GM12878 (cell line): Measurements from ENCODE around the gene JMJD4. TPM values are rescaled to one million over a fixed set of nuclear protein-coding genes. Genes with fewer than 3 reads are reported as not detected.

Experiments used
- ATAC-seq: fragments of 200-7000 bp; cut with Tn5 transposase; 3 replicates; pipeline ENCODE4 v1.9.1; 2020; ENCODE audit warnings: mild to moderate bottlenecking, moderate library complexity
- BruUV-seq: library from RNA; stranded (reverse); fragments of 400-500 nt; replicated peaks from 2 replicates; lab custom pipeline; 2021; lab: Mats Ljungman, UMichigan
- CTCF ChIA-PET: fragments of 300-600 bp; sonication (Branson Sonifier 250); formaldehyde crosslinking; extraction: SDS; loops from one replicate; lab custom pipeline; 2021; ENCODE audit warnings: inconsistent platforms; lab: Yijun Ruan, JAX
- POLR2A ChIA-PET: fragments of 350-600 bp; formaldehyde crosslinking; extraction: SDS; loops from one replicate; lab custom pipeline; 2021; ENCODE audit warnings: inconsistent platforms; lab: Charles Lee
- RAD21 ChIA-PET: fragments of 300-600 bp; sonication (Branson Sonifier 250); formaldehyde crosslinking; loops from one replicate; lab custom pipeline; 2023; ENCODE audit warnings: antibody characterized with exemption; ENCODE audit not compliant: unreplicated experiment; lab: Charles Lee
- SMC1A ChIA-PET: fragments of 300-600 bp; sonication (Branson Sonifier 250); formaldehyde crosslinking; loops from one replicate; lab custom pipeline; 2023; ENCODE audit not compliant: unreplicated experiment, uncharacterized antibody; lab: Charles Lee
- DNase-seq: peaks from one replicate; pipeline ENCODE4 v3.0.0-alpha.2; 2011; ENCODE audit warnings: low read depth, low spot score
- FAIRE-seq: peaks from 3 replicates; lab custom pipeline; 2011; peaks lifted over from hg19 to GRCh38; lab: Jason Lieb, UNC
- H2AFZ ChIP-seq: 2 replicates; pipeline ENCODE4 v1.6.0; 2011; ENCODE audit warnings: low read depth, low read length, control low read depth; ENCODE audit not compliant: control insufficient read depth
- H3K27ac ChIP-seq: 2 replicates; pipeline ENCODE4 v1.5.1; 2011; ENCODE audit warnings: control low read depth; ENCODE audit not compliant: control insufficient read depth, insufficient read depth
- H3K27me3 ChIP-seq, 2 experiments: replicated peaks in 1 of 2; 2 replicates each; pipeline versions ENCODE4 v1.6.0 to v1.6.1; 2011; ENCODE audit warnings: low read length in 1 of 2; ENCODE audit not compliant: control insufficient read depth in 2 of 2, insufficient read depth in 2 of 2
- H3K36me3 ChIP-seq, 2 experiments: 2 replicates each; pipeline ENCODE4 v1.5.1; 2011; ENCODE audit warnings: low read length in 1 of 2; ENCODE audit not compliant: control insufficient read depth in 2 of 2, insufficient read depth in 2 of 2
- H3K4me1 ChIP-seq: 2 replicates; pipeline ENCODE4 v1.6.1; 2011; ENCODE audit warnings: mild to moderate bottlenecking, low read length, moderate library complexity, mixed read lengths; ENCODE audit not compliant: control insufficient read depth, insufficient read depth
- H3K4me2 ChIP-seq: 2 replicates; pipeline ENCODE4 v1.6.0; 2011; ENCODE audit warnings: control low read depth; ENCODE audit not compliant: control insufficient read depth, insufficient read depth
- H3K4me3 ChIP-seq: fragments of 200-600 bp; sonication (generic); 2 replicates; pipeline ENCODE4 v1.5.1; 2016
- H3K79me2 ChIP-seq: 2 replicates; pipeline ENCODE4 v1.6.0; 2011; ENCODE audit warnings: low read length; ENCODE audit not compliant: control insufficient read depth, insufficient read depth
- H3K9ac ChIP-seq: 2 replicates; pipeline ENCODE4 v1.8.0; 2011; ENCODE audit warnings: low read length, control low read depth, mixed read lengths; ENCODE audit not compliant: control insufficient read depth, insufficient read depth
- H3K9me3 ChIP-seq: replicated peaks from 3 replicates; pipeline ENCODE4 v1.5.1; 2011; ENCODE audit warnings: mild to moderate bottlenecking, low read length; ENCODE audit not compliant: control insufficient read depth, insufficient read depth
- H4K20me1 ChIP-seq: 2 replicates; pipeline ENCODE4 v1.6.0; 2011; ENCODE audit not compliant: control insufficient read depth, insufficient read depth
- ATF2 ChIP-seq: IDR thresholded peaks from 2 replicates; pipeline ENCODE4 v1.6.1; 2012; ENCODE audit warnings: low read length, inconsistent platforms
- BHLHE40 ChIP-seq, 2 experiments: fragments of 450-650 bp in 1 of 2; IDR thresholded peaks; 2 replicates each; pipeline ENCODE4 v1.6.1; 2011 to 2017; ENCODE audit warnings: low read depth in 2 of 2, borderline replicate concordance in 1 of 2, improper control_type of control experiment in 1 of 2, low read length in 1 of 2, mild to moderate bottlenecking in 1 of 2
- DPF2 ChIP-seq: fragments of 450-650 bp; IDR thresholded peaks from 2 replicates; pipeline ENCODE4 v1.6.1; 2017; ENCODE audit warnings: mild to moderate bottlenecking
- FOS ChIP-seq: IDR thresholded peaks from 3 replicates; pipeline ENCODE4 v1.6.1; 2011; ENCODE audit warnings: borderline replicate concordance; ENCODE audit not compliant: insufficient read length; ENCODE audit errors: extremely low read depth
- HDAC6 ChIP-seq: fragments of 200-600 bp; sonication (generic); IDR thresholded peaks from one replicate; pipeline ENCODE4 v1.8.0; 2017; ENCODE audit warnings: antibody characterized with exemption; ENCODE audit not compliant: unreplicated experiment
- NKRF ChIP-seq: fragments of 450-650 bp; conservative IDR thresholded peaks from 2 replicates; pipeline ENCODE4 v1.6.1; 2017; ENCODE audit warnings: mild to moderate bottlenecking, moderate library complexity
- NR2C2 ChIP-seq: IDR thresholded peaks from 2 replicates; pipeline ENCODE4 v1.6.1; 2011; ENCODE audit warnings: borderline replicate concordance, low read depth; ENCODE audit not compliant: control insufficient read depth, insufficient read length
- PML ChIP-seq: IDR thresholded peaks from 2 replicates; pipeline ENCODE4 v1.6.1; 2012; ENCODE audit warnings: low read length, inconsistent platforms
- POU2F2 ChIP-seq: IDR thresholded peaks from 3 replicates; pipeline ENCODE4 v1.6.1; 2011; ENCODE audit warnings: low read depth, mild to moderate bottlenecking, low read length, borderline replicate concordance
- RBBP5 ChIP-seq: fragments of 200-600 bp; sonication (generic); conservative IDR thresholded peaks from 2 replicates; pipeline ENCODE4 v1.6.1; 2016
- SMC3 ChIP-seq: IDR thresholded peaks from 2 replicates; pipeline ENCODE4 v1.6.1; 2011; ENCODE audit warnings: low read length, improper control_type of control experiment, borderline replicate concordance
- YY1 ChIP-seq: IDR thresholded peaks from 2 replicates; pipeline ENCODE4 v1.6.1; 2011; ENCODE audit warnings: low read depth, mild to moderate bottlenecking, low read length
- ZZZ3 ChIP-seq: IDR thresholded peaks from 2 replicates; pipeline ENCODE4 v1.6.1; 2011; ENCODE audit warnings: low read depth; ENCODE audit not compliant: control insufficient read depth, insufficient read length
- WGBS: methylation state at CpG from one replicate; pipeline ENCODE4 v1.1.6; 2016; ENCODE audit warnings: low lambda C conversion rate; ENCODE audit not compliant: insufficient replicate concordance, insufficient coverage; ENCODE audit errors: missing lambda C conversion rate; 5-methylcytosine and 5-hydroxymethylcytosine counted together
- in situ Hi-C: fragments of 300-500 bp; cut with MboI; formaldehyde crosslinking; loops from 9 replicates; pipeline ENCODE4 v1.14.3; 2018; ENCODE audit warnings: mixed read lengths
- intact Hi-C: fragments of 100-400 bp; cut with micrococcal nuclease; formaldehyde crosslinking; loops from one replicate; pipeline ENCODE4 v1.14.2; 2022; ENCODE audit not compliant: unreplicated experiment
- polyA plus RNA-seq, 11 experiments: library from polyadenylated mRNA; depleted of rRNA in 4 of 11; unstranded in 6 of 11; stranded (reverse) in 5 of 11; fragments of >200 nt; fragmentation: Nextera tagmentation in 4 of 11; fragmentation: Illumina TruSeq in 1 of 11; extraction: Ambion mirVana in 4 of 11; extraction: Trizol in 1 of 11; gene quantifications; 1 replicate in 1 of 11; 2 replicates in 10 of 11; pipeline versions ENCODE4 v1.2.1 to v1.2.3, GENCODE V29; 2011 to 2016; ENCODE audit warnings: inconsistent platforms in 2 of 11, missing spikeins in 2 of 11, low read depth in 1 of 11
- total RNA-seq, 4 experiments: library from RNA; depleted of rRNA in 3 of 4; stranded (reverse); fragments of >200 nt in 3 of 4; fragmentation: Illumina TruSeq in 1 of 4; extraction: Trizol in 1 of 4; gene quantifications; 2 replicates each; pipeline versions ENCODE4 v1.2.1 to v1.2.3, GENCODE V29; 2013 to 2021
- TF ChIP-seq, protein P1 (sequence below): IDR thresholded peaks from 2 replicates; pipeline ENCODE4 v1.6.1; 2012; ENCODE audit warnings: low read depth, low read length, improper control_type of control experiment
- TF ChIP-seq, protein P2 (sequence below): fragments of 450-650 bp; formaldehyde crosslinking; IDR thresholded peaks from 2 replicates; pipeline ENCODE4 v1.4.0; 2022; ENCODE audit warnings: mild to moderate bottlenecking, moderate library complexity

The JMJD4 gene
- total and polyA plus RNA-seq, 10 of the 15 experiments (the other 5 are each of a cell fraction or from before 2014, with no cell fraction given), result 0.89 to 38.3 (median 18.4) TPM

- FAIRE-seq (no peak), ATAC-seq (peak; percentile 67), DNase-seq (no peak)
- Histone ChIP-seq H3K36me3 (peaks cover 15 to 18% of the 10 kb centered on the region in 2 experiments), H3K27me3 (no peaks in the 10 kb centered on the region), H3K9ac (no peak overlapping the region), H4K20me1 (no peaks in the 10 kb centered on the region), H3K9me3 (peaks cover 7% of the 10 kb centered on the region; the same call in 2 of the 3 replicates), H2AFZ (no peak overlapping the region), H3K4me3 (no peak overlapping the region), H3K4me2 (peak overlapping the region; percentile 20), H3K79me2 (no peaks in the 10 kb centered on the region; the same call in 1 of the 2 replicates), H3K4me1 (peaks cover 30% of the 10 kb centered on the region), H3K27ac (peak overlapping the region; percentile 40; the same call in 1 of the 2 replicates)
- RAD21 ChIA-PET, result interaction anchor here (1.4 kb wide), 1 partner anchor 197 kb away, joined by 4 read pairs; no protein-coding TSS in a partner anchor
- POLR2A ChIA-PET, result no interaction called here
- in situ Hi-C loops, result no loop called here
- CTCF ChIA-PET, result no interaction called here
- no TSS peak for BruUV-seq
- intact Hi-C loops, result no loop called here
- SMC1A ChIA-PET, result no interaction called here
- 3% methylated on average over 13 of the region's 13 CpGs for WGBS
- TF ChIP-seq SMC3 (no peak), POU2F2 (no peak), NKRF (no peak), YY1 (no peak), PML (no peak), ZZZ3 (no peak), RBBP5 (no peak), BHLHE40 (IDR thresholded peaks at IDR 0.05; ENCODE audit: borderline replicate concordance in 1 of 2, low read depth in 2 of 2, low read length in 1 of 2) (peak in 1 of 2 experiments; percentile 21; a peak in 1 of 4 replicates), FOS (no peak), HDAC6 (no peak), DPF2 (no peak), NR2C2 (no peak), ATF2 (no peak)
- TF ChIP-seq, protein P1, sequence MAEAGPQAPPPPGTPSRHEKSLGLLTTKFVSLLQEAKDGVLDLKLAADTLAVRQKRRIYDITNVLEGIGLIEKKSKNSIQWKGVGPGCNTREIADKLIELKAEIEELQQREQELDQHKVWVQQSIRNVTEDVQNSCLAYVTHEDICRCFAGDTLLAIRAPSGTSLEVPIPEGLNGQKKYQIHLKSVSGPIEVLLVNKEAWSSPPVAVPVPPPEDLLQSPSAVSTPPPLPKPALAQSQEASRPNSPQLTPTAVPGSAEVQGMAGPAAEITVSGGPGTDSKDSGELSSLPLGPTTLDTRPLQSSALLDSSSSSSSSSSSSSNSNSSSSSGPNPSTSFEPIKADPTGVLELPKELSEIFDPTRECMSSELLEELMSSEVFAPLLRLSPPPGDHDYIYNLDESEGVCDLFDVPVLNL, result no peak
- TF ChIP-seq, protein P2, sequence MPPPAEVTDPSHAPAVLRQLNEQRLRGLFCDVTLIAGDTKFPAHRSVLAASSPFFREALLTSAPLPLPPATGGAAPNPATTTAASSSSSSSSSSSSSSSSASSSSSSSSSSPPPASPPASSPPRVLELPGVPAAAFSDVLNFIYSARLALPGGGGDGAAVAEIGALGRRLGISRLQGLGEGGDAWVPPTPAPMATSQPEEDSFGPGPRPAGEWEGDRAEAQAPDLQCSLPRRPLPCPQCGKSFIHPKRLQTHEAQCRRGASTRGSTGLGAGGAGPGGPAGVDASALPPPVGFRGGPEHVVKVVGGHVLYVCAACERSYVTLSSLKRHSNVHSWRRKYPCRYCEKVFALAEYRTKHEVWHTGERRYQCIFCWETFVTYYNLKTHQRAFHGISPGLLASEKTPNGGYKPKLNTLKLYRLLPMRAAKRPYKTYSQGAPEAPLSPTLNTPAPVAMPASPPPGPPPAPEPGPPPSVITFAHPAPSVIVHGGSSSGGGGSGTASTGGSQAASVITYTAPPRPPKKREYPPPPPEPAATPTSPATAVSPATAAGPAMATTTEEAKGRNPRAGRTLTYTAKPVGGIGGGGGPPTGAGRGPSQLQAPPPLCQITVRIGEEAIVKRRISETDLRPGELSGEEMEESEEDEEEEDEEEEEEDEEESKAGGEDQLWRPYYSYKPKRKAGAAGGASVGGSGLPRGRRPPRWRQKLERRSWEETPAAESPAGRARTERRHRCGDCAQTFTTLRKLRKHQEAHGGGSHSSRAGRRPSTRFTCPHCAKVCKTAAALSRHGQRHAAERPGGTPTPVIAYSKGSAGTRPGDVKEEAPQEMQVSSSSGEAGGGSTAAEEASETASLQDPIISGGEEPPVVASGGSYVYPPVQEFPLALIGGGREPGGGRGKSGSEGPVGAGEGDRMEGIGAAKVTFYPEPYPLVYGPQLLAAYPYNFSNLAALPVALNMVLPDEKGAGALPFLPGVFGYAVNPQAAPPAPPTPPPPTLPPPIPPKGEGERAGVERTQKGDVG (CRISPR knock-in tag), result no peak
Measured at GRCh38 chr1:227756172-227756959, 21.3 kb upstream of the JMJD4 start.
